PC-9 (cell line): ENCODE data around the gene NF1.

Source experiments
- EZH2 ChIP-seq: fragments of 200-600 bp; sonication (generic); IDR thresholded peaks from 2 replicates; pipeline ENCODE4 v1.8.0; 2017; ENCODE audit warnings: antibody characterized with exemption, low read depth
- TF ChIP-seq, protein P1 (sequence below): fragments of 200-600 bp; sonication (generic); conservative IDR thresholded peaks from 2 replicates; pipeline ENCODE4 v1.6.1; 2017; ENCODE audit warnings: mixed run types, antibody characterized with exemption, mild to moderate bottlenecking, moderate library complexity

DNA sequence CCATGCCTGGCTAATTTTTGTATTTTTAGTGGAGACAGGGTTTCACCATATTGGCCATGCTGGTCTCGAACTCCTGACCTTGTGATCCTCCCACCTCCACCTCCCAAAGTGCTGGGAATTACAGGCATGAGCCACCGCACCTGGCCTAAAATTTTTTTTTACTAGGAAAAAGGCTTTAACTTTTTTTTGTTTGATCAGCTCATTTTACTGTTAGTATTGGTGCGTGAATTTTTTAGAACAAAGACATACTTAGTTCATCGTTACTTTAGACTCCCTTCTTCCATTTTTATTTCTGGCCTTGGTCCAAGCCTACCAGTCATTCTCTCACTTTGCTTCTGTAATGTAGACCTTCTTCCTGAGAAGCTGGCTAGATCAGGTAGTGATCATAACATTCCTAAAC is 271.3 kb downstream of the NF1 start:
- TF ChIP-seq, protein P1, sequence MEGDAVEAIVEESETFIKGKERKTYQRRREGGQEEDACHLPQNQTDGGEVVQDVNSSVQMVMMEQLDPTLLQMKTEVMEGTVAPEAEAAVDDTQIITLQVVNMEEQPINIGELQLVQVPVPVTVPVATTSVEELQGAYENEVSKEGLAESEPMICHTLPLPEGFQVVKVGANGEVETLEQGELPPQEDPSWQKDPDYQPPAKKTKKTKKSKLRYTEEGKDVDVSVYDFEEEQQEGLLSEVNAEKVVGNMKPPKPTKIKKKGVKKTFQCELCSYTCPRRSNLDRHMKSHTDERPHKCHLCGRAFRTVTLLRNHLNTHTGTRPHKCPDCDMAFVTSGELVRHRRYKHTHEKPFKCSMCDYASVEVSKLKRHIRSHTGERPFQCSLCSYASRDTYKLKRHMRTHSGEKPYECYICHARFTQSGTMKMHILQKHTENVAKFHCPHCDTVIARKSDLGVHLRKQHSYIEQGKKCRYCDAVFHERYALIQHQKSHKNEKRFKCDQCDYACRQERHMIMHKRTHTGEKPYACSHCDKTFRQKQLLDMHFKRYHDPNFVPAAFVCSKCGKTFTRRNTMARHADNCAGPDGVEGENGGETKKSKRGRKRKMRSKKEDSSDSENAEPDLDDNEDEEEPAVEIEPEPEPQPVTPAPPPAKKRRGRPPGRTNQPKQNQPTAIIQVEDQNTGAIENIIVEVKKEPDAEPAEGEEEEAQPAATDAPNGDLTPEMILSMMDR = no peak
- TF ChIP-seq EZH2 = no peak
